ELF-1 (cell line): ENCODE measurements around the gene SS18L1.

Source experiments
- DNase-seq: peaks from one replicate; pipeline ENCODE4 v3.0.0-alpha.2; 2016; ENCODE audit warnings: low read depth, low spot score

Gene SS18L1

DNA sequence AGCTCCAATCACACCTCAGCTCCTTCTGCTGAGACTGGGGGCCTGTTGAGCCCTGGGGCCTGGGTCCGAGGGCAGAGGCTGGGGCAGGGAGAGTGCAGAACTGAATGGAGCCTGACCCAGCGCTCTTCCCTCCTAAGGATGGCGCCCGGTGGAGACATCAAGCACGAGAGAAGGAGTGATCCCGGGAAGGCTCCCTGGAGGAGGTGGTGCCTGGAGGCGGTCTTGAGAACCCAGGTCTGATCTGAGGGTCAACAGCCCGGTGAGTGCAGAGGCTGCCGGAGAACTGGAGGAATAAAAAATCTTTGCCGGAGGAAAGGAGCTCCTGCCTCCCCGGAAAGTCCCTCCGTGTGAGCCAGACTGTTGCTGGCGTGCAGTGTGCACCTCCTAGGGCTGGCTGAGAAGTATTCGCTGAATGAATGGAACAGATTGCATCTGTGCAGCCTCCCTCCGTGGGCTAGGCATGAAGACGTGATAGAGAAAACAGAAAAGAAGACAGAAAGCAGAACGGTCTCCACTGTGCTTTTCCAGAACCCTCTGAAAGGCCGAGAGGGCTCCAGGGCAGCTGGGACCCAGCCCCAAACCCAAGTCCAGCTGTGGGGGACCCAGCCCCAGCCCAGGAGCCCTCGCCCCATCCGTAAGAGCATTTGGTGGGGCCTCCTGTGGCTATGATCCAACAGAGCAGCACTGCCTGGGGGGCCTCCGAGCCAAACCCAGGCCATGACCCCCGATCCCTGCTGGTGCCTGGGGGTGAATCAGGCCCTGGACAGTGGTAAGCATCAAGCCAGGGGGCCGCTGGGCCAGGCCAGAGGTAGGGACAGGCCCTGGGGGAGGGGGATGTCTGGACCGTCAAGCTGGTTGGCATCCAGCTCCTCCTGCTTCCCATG lies 83.4 kb downstream of the SS18L1 start:
- no peak for DNase-seq

DNA sequence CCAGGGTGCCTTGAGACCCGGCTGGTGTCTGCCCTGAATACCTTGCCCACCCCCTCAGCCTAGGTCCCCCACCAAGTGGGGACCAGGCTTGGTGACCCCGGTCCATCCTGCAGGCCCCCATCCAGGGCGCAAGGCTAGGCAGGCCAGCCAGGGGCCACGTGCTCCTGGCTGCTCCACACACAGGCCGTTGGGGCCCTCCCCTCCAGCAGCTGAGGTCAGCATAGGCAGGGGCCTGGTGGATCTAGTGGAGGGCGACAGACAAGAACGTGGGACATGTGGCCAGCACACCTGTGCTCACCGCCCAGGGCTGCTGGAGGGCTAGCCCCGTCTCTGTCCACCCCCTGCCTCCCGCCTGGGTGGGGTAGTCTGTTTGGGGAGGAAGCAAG lies 84.0 kb downstream of the SS18L1 start:
- DNase-seq = no peak

DNA sequence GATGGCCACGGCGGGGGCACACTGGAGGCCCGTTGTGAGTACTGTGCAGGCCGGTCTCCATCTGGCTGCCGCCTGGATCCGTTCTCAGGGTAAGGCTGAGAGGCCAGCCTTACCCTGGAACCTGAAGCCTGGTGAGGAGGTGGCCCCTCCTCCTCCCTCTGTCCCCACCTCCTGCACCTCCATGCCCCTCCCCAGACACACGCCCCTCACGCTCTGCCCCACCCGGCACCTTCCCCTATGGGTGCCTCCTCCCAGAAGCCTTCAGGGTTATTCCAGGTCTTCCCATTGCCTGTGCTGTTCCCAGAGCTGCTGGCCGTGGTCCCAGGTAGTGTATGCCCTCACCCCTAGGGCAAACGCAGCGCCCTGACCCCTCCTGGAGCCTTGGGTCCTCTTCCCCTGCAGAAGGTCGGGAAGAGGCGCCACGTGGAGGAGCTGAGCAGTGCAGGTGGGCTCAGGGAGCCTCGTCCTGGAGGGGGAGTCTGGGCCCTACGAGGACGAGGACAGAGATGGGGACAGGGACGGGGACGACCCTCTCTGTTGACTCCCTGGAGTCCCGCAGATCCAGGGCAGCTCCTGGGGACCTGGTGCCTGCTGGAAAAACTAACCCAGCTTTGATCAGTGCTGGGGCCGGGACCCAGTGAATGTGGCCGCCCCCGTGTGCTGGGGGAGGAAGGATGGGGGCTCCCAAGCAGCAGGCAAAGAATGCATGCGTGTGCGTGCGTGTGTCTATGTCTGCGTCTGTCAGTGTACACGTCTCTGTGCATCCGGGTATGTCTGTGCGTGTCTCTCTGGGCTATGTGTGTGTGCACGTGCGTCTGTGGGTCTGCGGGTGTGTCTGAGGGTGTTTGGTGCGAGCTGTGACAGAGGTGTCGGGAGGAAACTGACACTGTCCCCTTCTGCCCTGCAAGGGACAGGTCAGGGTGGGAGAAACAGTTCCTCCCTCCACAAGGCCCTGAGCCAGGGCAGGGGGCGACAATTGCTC lies 84.7 kb downstream of the SS18L1 start:
- peak; percentile 52 for DNase-seq

DNA sequence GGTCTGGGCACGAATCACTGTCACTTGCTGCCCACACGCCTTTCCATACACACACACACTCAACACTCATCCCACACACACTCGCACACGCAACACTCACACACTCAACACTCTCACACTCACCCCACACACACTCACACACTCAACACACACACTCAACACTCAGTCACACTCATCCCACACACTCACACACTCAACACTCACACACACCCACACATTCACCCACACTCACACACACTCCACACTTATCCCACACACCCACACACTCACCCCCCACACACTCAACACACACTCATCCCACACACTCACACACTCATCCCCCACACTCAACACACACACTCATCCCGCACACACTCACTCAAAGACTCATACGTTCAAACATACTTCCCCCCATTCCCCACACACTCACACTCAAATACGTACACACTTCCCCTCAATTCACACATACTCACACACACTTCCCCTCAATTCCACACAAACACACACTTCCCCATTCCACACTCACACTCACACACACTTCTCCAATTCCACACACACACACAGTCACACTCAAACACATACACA lies 85.5 kb downstream of the SS18L1 start:
- no peak for DNase-seq

DNA sequence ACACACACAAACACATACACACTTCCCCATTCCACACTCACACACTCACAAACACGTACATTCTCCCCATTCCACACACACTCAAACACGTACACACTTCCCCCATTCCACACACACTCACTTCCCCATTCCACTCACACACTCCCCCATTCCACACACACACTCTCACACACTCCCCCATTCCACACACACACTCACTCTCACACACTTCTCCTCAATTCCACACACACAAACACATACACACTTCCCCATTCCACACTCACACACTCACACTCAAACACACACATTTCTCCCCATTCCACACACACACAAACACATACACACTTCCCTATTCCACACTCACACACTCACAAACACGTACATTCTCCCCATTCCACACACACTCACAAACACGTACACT lies 86.1 kb downstream of the SS18L1 start:
- DNase-seq = no peak

DNA sequence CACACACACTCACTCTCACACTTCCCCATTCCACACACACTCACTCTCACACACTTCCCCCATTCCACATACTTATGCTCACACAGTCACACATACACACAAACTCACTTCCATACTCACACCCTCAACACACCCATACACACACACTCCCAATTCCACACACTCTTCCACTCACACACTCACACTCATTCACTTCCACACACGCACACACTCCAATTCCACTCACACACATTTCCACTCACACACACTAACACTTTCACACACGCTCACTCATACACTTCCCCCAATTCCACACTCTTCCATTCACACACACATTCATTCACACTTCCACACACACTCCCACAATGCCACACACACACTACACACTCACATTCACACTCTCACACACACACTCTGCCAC lies 86.7 kb downstream of the SS18L1 start:
- DNase-seq = no peak

DNA sequence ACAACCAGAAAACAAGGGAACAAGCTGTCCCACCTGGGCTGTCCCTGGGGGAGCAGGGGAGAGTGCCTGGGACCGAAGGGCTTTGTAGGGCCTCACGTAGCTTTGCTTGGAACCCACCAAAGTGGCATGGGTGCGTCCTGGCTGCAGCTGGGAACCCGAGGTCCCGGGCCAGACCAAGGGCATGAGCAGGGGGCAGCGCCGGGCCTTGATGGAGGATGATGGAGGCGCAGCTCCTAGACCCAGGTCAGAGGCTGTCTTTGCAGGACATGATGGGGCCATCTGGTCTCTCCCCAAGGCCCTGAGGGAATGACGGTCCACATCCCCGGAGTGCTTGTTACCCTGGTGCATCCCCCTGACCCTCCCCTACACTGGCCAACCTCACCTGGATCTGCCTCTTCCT lies 87.1 kb downstream of the SS18L1 start:
- no peak for DNase-seq

DNA sequence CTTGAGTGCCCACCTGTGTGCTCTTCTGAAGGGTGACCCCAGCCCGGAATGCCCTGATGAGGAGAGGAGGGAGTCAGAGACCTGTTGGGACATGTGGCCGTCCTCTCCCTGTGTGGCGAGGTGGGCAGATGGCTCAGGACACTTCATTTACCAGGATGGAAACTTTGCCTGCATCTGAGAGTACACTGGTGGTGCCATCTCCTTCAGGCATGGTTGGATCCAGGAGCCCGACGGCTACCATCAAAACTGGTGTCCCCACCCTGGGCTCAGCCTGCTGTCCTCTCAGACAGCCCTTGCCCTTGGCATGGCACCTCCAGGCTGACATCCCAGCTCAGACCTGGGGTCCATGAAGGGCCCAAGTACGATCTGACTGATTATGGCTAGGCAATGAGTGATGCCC lies 87.7 kb downstream of the SS18L1 start:
- DNase-seq = no peak
